ENCODE measurements around the gene PLP1.
"Not testable (repeated sequence)": the region's sequence is repeated elsewhere in the genome, so short reads cannot be mapped to it uniquely, and the experiment has no call there.

Gene PLP1

DNA sequence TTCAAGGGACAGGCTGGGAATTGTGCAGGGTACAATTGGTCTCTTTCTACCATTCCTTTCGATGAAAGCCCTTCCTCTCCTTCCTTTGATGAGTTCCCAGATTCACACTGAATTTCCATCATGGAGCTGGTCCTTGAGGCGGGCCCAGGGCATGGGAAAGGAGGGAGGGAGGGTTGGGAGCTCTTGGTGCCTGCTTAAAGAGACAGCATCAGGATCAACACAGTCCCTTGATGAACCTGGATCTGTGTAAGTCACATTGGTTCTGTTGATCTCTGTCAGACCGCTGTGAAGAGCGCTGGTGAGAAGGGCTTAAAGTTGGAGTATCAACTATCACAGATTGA, 4.4 kb downstream of the PLP1 start:
- DNase-seq, result no peak

DNA sequence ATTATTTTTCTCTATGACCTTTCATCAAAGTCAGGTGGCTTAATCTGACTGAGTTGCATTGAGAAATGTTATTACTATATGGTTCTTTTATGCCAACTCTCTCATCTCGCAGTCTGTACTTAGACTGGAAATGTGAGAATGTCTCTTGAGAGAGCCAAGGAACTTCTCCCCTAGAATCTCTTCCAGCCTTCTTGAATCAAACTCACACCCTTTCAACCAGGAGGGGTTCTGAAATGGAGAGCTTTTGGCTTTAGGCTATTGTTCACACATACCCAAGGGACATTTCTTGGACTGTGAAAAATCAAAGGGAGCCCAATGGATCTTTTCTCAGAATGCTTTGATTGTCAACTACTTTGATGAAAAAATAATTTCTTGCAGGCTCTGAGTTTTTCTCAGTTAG, 5.1 kb downstream of the PLP1 start:
- no peak for DNase-seq

DNA sequence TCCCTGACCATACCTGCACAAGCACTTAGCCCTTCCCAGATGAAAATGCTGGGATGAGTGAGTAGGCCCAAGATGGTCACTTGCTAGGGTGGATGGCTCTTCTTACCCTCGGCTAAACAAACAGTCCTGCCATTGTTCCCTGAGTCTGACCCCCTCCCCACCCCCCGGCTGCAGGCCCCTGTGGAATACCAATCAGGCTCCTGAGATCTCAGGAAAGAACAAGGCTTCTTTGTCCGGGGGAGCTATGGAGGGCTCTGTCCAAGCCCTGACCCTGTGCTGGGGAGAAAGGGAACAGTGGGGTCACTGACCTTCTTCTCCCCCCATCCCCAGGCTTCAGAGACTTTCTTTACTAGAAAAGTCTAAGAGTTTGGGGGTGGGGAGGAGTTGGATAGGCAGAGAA, 6.0 kb downstream of the PLP1 start:
- DNase-seq, result no peak

DNA sequence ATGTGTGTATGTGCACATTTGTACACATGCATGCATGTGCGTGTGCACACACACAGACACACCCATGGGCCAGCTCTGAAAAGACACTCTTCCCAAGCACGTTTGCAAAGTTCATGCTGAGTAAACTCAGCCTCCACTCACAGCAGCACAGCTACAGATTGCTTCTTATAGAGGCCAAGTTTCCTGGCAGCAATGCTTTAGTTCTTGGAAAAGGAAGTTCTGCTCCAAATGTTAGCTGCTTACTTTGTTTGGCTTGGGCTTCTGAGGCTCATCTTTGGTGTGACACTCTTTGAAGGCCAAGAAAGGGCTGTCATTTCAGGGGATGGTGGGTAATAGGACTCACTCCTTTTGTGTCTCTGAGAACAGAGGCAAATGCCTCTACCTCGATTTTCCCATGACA, 6.6 kb downstream of the PLP1 start:
- no peak for DNase-seq

DNA sequence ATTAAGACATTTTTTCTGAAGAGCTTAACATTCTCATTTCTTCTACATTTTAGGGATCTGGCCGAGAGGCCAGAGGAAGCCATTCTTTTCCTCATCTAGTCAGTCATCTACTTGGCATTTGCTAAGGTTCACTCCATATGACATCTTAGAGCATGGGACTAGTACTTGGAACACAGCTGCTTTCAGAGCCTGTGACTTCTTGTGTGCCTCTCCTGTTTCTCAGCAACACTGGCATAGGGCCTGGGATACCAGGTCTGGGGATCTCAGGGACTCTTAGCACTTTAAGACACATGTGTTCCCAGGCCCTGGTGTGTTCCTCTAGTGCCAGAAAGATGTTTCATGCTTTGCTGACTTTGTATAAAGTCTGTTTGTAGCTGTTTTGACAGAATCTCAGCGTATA, 7.3 kb downstream of the PLP1 start:
- DNase-seq, result no peak

DNA sequence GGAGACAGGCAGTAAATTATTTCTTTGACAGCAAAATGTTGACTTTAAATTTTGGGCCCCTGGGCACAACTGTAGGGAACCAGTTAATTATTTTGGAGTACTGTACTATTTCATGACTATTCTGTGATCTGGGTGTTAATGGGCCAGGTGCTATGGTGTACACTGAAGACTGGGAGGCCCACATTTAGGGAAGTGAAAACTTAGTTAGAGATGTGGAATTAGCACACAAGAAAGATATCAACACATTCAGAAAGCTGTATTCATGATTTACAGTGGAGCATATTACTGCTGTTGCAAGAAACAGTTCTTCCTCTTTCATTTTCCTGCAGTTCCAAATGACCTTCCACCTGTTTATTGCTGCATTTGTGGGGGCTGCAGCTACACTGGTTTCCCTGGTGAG, 12.4 kb downstream of the PLP1 start:
- no peak for DNase-seq

DNA sequence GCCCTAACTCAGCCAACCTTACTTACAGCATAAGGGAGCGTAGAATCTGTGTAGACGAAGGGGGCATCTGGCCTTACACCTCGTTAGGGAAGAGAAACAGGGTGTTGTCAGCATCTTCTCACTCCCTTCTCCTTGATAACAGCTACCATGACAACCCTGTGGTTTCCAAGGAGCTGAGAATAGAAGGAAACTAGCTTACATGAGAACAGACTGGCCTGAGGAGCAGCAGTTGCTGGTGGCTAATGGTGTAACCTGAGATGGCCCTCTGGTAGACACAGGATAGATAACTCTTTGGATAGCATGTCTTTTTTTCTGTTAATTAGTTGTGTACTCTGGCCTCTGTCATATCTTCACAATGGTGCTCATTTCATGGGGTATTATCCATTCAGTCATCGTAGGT, 14.6 kb downstream of the PLP1 start:
- DNase-seq, result no peak

DNA sequence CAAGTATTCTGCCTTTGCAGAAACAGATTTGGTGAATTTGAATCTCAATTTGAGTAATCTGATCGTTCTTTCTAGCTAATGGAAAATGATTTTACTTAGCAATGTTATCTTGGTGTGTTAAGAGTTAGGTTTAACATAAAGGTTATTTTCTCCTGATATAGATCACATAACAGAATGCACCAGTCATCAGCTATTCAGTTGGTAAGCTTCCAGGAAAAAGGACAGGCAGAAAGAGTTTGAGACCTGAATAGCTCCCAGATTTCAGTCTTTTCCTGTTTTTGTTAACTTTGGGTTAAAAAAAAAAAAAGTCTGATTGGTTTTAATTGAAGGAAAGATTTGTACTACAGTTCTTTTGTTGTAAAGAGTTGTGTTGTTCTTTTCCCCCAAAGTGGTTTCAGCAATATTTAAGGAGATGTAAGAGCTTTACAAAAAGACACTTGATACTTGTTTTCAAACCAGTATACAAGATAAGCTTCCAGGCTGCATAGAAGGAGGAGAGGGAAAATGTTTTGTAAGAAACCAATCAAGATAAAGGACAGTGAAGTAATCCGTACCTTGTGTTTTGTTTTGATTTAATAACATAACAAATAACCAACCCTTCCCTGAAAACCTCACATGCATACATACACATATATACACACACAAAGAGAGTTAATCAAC, 15.3 kb downstream of the PLP1 start:
- peak; percentile 42 for DNase-seq

DNA sequence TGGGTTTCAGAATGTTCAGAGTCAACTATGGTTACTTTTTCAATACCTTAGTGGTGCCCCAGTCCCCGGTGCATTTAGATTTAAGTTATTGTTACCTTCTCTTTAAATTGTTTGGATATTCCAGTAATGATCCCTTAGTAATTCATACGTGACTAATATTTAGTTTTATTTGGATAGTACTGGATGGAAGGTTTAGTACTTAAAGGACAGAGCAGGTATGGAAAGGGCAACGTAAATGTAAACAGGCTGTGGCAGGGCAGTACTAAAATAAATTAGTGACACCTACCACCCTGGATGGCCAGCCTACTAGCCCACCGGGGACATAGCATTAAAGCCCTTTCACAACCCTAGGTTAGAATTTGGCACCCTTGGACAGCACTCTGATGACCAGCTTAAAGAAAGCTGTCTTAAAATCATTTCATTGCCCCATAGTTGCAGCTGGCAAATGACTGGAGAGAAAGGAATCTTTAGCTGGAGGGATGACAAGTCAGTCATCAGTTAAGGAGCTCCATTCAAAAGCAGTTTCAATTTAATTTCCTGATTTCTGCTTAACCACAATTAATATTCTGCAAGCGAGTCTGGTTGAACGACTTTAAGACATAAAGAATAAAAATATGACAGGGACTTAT, 16.4 kb downstream of the PLP1 start:
- DNase-seq, result peak; percentile 74

DNA sequence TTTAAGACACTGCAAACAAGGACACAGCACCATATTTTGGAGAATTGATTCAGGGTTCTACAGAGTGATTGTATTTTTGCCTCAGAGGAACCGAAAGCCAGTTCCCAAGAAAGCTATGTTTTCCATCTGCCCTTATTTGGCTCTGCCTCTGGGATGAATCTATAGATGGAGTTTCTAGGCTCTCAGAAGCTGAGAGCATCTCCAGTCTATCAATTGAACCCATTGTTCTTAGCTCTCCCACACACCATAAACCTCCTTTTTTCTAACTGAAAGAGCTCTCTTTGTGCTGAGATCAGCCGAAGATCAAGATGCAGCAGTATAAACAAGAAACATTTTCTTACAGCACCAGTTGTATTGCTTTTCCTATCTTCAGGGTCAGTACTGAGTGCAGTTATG, 16.9 kb downstream of the PLP1 start:
- DNase-seq, result no peak

DNA sequence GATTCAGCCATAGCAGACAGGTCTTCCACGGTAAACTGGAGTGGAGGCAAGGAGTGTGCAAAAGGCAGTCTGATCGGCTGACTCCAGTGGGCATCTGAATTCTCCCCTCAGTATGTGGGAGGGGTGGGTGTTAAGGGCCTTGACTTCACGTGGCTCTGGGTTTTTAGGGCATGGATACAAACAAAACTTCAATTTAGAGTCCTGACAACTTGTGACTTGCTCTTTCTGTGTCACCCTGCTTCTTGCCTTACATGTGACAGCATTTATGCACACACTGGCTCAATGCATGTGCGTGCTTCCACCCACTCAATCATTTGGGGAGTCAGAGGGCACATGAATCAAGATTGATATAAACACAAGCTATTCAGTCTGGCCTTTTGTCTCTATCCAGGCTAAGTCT, 17.5 kb downstream of the PLP1 start:
- DNase-seq, result no peak

DNA sequence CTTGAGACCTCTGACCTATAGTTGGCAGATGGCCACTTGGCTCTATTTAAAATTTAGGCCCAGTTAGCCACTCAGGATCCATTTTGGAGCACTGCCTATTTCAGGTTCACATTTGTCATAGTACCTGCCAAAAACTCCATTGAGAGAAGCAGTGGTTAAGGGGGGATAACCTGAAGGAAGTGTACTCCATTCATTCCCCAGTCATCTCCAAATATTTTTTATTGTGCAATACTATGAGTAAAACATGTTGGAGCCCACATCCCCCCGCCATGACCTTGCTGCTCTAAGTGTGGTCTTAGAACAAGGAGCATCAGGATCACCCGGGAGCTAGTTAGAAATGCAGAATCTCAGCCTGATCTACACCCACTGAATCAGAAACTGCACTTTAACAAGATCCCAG, 21.1 kb downstream of the PLP1 start:
- peak; percentile 4 for DNase-seq

DNA sequence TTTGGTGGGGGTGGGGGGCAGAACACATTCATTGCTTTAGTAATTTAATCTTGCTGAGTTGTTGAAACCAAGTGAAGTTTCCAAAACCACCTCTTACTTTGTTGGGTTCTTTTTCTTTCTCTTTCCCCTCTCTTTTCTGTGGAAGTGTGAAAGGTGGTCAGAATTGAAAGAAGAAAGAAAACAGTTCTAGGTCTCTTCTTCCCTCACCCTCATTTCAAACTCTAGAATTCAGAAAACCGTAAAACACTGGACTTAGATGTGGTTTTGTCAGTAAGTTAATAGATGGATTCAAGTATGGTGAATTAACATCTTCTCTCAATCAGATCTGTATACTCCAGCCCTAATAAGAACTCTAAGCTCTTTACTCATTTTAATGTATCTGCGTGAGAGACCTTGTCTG, 23.7 kb downstream of the PLP1 start:
- no peak for DNase-seq

DNA sequence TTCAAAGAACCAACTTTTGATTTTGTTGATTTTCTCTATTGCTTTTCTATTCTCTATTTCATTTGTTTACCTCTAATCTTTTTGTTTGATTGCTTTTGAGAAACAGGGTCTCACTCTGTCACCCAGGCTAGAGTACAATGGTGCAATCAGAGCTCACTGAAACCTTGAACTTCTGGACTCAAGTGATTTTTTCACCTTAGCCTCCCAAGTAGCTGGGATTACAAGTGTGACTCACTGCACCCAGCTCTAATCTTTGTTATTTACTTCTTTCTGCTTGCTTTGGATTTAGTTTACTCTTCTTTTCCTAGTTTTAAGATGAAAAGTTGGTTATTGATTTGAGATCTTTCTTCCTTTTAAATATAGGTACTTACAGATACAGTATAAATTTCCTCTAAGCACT, 29.2 kb downstream of the PLP1 start:
- no peak for DNase-seq

DNA sequence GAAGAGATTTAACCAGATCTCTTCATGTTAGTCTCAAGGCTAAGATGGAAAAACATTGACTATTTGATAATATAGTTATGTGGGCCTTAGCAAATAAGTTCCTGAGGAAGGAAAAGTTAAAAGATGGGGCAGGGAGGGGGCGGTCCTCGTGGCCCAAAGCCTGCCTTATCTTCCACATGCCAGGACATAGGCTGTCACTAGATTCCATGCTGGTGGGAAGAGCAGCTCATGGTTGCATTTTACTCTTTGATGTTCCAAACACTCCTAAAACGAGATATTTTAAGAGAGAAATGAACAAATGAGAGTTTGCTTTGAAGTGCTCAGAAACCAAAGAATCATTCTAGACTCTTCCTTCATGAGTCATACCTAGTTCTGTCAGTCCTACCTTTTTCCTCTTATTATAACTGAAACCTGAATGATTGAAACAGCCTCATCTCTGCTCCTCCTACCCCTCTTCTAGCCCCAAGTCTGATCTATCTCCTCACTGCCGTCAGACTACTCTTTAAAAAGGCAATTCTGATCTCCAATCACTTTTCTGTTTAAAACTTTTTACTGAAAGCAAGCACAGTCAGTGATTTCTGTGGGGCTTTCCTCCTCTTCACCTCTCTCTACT, 30.3 kb downstream of the PLP1 start:
- no peak for DNase-seq

DNA sequence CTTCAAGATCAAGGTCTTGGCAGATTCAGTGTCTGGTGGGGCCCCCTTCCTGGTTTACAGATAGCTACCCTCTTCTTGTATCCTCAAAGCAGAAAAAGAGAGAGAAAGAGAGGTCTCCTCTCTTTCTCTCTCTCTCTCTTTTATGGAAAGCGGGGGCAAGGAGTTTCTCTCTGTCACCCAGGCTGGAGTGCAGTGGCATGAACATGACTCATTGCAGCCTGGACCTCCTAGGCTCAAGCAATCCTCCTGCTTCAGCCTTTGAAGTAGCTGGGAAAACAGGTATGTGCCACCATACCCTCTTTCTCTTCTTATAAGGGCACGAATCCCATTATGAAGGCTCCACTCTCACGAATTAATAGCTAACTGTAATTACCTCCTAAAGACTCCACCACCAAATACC, 35.2 kb downstream of the PLP1 start:
- no peak for DNase-seq

DNA sequence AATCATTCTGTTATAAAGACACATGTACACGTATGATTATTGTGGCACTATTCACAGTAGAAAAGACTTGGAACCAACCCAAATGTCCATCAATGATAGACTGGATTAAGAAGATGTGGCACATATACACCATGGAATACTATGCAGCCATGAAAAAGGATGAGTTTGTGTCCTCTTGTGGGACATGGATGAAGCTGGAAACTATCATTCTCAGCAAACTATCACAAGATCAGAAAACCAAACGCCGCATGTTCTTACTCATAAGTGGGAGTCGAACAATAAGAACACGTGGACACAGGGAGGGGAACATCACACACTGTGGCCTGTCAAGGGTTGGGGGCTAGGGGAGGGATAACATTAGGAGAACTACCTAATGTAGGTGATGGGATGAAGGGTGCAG, 40.5 kb downstream of the PLP1 start:
- not testable (repeated sequence) for DNase-seq

DNA sequence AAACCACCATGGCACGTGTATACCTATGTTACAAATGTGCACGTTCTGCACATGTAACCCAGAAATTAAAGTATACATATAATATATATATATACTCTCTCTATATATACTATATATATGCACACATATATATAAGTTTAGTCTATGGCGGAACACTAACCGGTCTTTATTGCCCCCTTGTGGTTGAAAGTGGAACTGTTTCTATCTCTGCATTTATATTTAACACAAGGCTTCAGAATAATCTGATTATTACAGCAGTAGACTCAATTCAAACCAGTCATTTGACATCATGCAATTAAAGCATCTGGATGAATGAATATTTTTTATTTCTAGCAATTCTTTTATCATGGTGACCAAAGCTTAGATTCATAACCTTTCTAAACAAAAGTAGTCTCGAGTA, 40.9 kb downstream of the PLP1 start:
- DNase-seq, result peak; percentile 36

DNA sequence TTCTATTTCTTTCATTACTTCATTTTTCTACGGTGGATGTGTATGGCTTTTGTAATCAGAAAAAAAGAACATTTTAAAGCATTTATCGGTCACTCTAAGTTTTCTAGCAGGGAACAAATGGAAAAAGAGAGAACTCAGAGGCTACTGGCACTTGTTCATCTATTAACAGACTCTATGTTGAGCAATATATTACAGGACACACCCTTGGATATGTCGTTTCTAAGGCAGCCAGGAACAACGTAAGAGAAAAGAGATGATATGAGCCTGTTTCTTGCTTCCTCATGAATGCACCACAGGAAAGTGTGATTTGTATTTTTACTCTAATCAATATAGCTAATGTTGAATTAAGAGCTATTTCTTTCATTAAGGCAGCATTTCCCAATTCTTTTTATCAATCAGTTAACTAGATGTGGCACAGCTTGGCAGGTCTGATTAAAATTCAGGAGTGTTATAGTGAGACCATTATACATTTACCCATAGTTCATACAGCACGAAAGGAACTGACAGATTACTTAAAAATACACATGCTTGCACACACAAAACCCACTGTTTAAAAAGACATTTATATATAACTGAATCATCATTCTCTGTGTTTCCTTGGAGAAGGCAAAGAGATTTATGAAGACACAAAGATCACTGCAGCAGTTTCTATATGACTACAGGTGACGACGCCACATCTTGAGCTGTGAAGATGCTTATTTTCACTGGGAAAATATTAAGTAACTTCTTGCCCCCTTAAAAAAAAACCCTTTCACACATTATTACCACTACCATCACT, 42.4 kb downstream of the PLP1 start:
- no peak for DNase-seq

DNA sequence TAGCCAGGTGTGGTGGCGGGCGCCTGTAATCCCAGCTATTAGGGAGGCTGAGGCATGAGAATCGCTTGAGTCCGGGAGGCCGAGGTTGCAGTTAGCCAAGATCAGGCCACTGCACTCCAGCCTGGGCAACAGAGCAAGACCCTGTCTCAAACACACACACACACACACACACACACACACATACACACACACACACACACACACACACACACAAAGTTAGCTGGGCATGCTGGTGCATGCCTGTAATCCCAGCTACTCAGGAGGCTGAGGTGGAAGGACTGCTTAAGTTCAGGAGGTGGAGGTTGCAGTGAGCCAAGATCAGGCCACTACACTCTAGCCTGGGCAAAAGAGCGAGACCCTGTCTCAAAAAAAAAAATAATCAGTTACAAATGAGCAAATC, 44.2 kb downstream of the PLP1 start:
- not testable (repeated sequence) for DNase-seq

DNA sequence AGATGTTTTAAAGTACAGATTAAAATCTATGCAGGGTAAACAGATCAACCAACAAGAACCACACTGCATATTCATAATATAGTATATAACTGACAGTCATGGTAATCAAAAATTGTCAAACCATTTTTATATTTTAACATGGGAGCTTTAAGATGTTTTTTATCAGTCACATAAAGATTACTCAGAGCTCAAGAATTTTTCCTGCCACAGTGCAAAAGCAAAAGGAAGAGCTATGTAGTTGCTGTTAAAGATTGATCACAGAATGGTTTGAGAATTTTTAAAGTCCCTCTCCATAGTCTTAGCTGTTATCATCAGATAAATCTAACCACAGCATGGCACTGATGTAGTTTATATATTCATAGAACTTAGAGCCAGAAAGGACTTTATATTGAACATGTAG, 47.0 kb downstream of the PLP1 start:
- peak; percentile 29 for DNase-seq

DNA sequence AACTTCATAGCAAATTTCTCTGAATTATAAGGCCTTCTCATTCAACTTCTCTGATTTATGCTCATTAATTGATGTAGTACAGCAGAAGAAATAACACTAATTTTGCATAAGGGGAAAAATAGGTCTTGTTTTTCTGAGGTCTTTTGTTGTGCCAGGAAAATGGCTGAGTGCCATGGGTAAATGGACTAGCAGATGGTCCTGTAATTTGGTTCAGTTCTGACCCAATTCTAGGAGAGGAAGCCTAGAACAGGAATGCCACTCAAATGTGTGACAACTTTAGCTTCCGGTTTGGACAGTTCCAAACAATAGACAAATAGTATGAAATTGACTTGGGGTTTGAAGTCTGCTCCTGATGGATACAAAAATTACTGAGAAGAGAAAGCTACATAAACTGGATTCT, 49.2 kb downstream of the PLP1 start:
- DNase-seq, result no peak

DNA sequence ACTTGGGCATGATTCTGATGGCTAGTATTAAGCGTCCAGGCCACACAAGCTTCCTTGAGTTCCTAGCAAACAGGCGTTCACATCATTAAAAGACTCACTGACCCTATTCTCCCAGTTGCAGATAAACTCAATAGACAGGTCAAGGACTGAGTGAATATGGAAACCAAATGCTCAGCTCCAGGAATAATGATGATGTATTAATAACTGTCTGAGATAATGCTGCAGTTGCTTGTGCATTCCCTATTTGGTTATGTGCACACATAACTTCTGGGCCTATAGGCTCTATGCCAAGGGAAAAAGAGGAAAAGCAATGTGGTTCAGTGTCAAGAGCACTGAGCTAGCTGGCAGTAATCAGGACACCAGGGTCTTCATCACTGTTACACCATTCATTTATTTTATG, 51.9 kb downstream of the PLP1 start:
- no peak for DNase-seq

DNA sequence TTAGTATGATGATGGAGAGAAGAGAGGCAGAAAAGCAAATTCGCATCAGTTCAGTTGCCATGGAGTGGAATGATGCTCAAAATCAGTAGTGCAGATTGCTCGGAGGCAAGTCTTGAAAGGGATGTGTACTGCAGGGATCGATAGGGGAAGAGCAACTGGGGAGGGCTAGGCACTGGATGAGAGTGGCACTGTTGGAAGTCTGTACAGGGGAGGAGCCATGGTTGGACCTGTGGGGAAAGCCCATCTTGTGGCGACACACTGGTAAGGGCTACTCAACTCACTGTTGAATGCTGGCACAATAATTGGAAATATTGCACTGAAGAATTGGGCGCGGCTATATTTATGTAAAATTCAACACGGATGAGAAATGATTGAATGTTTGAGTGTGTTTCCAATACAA, 54.2 kb downstream of the PLP1 start:
- DNase-seq, result no peak
